ENCODE data around the gene TRPM5.

TRPM5 gene

DNA sequence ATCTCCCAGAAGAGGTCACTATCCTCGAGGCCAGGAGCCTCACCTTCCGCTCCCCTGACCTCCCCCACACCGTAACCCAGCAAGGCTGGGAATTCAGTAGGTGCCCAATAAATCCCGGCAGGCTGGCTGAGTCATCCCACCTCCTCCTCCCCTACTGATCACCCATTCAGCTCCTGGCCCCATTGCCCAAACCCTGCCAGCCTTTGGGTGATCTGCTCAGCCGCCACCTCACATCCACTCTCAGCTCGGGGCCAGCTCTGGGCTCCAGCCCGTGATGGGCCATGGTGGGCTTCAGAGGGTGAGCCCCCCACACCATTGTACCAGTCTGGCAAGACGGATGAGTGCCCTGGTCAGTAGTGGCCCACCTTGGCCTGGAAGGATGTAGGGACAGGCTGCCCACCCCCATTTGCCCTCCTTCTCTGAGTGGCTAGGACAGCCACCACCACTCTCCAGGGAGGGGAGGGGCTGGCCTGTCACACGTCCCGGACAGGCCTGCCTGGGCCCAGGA, 8.2 kb downstream of the TRPM5 start:
- DNase-seq (ENCODE audit: low read depth): no peak

DNA sequence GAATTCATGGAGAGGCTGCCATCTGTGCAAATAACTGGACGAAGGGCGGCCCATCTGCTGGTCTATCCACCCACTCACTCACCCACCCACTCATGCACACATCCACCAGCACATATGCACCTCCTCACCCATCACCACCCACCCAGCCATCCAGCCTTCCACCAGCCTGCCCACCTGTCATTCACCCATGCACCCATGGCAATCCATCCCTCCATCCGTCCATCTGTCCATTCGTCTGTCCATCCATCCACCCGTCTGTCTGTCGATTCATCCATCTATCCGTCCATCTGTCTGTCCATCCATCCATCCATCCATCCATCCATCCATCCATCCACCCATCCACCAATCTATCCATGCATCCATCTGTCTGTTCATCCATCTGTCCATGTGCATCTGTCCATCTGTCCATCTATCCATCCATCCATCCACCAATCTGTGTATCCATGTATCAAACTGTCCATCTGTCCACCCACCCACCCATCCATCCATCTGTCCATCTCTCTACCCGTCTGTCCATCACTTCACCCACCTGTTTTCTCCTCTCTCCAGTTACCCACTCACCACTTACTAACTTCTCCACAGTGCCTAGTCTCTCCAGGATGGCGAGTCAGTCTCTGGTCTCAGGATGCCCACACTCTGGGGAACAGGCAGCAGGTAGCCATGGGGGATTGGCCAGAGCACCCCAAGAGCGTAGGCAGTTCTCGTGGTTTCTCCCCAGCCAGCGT, 8.9 kb downstream of the TRPM5 start:
- DNase-seq (ENCODE audit: low read depth): no peak

DNA sequence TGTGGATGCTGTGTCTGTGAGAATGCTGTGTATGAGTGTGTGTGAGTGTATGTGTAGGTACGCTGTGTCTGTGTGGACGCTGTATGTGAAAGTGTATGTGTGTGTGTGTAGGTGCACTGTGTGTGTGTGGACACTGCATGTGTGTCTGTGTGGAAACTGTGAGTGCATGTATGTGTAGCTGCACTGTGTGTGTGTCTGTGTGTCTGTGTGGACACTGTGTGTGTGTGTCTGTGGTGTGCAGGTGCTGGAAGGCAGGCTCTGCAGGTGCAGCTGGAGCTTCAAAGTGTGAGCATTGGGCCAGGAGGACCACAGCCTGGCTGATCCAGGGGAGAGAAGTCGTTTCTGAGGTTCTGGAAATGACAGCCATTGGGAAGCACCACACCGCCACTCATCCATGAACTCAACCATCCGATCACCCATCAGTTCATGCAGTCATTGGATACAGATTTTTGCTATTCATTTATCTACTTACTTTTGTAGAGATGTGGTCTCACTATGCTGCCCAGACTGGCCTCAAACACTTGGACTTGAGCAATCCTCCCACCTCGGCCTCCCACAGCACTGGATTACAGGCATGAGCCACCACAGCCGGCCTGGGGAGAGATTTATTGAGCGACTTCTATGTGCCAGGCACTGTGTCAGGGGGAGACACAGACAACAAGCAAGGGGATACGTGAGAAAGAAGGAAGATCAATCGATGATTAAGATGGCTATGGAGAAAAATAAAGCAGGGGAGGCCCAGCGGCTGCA, 9.6 kb downstream of the TRPM5 start:
- DNase-seq (ENCODE audit: low read depth): no peak

DNA sequence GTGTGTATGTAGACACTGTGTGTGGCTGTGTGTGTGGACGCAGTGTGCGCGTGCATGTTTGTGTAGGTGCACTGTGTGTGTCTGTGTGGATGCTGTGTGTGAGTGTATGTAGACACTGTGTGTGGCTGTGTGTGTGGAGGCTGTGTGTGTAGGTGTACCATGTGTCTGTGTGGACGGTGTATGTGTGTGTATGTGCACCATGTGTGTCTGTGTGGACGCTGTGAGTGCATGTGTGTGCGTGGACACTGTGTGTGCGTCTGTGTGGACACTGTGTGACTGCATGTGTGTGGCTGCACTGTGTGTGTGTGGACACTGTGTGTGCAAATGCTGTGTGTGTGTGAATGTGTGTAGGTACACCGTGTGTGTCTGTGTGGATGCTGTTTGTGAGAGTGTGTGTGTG, 10.3 kb downstream of the TRPM5 start:
- DNase-seq (ENCODE audit: low read depth): no peak

DNA sequence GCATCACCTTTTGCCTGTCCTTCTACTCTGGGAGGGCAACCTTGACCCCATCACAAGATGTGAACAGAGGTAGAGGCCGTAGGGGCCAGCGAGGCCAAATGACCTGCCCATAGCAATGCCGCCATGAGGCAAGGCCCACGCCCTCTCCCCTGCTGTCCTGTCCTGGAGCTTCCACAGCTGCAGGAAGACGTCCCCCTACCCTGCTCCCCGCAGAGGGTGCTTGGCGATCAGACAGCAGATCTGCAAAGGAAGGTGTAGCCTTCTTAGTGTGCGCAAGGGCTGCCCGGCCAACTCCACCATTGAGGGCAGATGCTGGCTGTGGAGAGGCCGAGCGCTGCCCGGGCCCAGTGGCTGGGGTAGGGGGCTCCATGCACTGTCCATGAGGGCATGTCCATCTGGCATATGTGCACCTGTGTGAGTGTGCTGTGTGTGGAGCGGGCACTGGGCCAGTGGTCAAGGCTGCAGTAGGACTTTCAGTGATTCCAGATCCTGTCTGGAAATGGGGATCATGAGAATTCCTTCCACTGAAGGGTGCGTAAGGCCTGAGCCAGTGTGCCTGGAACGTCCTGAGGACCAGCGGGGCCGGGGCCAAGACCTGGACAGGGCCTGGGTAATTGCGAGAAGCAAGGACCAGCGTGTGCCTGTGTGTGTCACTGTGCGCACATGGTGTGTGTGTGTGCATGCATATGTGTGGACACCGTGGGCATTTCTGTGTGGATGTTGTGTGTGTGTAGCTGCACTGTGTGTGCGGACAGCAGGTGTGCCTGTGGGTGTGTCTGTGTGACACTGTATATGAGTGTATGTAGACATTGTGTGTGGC, 11.0 kb downstream of the TRPM5 start:
- DNase-seq (ENCODE audit: low read depth): no peak

DNA sequence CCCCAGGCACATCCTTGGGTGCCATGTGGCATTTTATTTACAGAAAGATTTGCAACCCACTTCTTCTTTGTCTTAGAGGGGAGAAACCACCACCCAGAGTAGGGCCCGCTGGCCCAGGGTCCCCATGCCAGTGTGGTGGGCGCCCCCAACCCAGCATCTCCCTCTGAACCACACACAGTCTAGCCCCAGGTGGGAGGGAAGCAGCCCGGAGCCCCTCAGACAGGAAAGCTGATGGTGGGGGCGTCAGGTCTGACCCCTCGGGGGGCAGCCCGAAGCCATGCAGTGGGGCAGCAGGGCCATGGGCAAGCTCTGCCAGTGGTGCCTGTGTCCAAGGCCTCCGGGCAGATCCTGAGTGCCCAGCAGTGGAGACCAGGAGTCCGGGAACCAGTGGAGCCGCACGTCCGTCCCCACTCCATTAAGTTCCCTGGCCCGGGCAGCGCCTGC, 11.7 kb downstream of the TRPM5 start:
- DNase-seq (ENCODE audit: low read depth): no peak

DNA sequence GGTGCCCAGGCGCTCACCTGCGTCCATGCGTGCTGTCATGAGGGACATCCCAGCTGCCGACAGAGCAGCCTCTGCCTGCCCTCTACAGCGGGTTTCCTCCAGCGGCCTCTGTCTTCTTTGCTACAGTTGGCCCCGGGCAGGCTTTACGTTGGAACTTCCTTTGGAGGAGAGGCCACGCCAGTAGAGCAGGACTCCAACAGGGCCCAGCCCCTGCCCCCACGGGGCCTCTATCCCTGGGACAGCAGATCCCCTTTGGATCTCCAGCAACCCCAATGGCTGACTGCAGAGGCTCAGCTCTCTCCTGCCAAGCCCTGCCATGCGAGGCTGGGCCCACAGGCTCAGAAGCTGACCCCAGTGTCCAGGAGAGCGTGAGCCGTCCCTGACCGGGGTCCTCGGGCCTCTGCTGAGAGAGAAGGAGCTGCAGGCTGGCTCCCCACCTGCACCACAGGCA, 12.1 kb downstream of the TRPM5 start:
- DNase-seq (ENCODE audit: low read depth): no peak

DNA sequence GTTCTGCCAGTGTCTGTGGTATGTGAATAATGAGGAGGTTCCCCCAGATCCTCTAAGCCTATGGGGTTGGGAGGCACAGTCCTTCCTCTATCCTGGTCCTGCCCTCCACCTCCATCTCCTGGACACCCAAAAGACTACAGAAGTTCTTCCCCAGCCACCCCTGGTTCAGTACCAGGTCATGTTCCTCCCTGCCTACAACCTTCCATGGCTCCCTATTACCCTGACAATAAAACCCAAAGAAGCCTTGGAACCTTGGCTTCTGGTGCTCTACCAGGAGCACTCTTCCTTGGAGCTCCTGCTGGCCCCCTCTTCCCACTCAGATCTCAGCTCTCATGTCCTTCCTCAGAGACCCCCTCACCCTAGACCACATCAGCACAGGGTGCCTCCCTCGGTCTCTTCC, 12.9 kb downstream of the TRPM5 start:
- DNase-seq (ENCODE audit: low read depth): no peak

DNA sequence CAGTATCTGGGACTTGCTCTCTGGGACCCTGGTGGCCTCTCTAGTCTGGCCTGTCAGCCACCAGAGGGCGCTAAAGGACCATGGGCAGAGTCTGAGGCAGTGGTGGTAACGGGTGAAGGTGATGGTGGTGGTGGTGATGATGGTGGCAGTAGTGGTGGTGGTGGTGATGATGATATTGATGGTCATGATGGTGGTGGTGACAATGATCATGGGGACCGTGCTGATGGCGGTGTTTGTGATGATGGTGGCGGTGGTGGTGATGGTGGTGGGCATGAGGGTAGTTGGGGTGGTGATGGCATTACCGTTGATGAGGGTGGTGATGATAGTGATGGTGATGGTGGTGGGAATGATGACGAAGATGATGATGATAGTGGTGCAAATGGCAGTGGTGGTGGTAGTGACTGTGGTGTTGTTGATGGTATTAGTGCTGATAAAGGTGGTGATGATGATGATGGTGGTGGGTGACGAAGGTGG, 16.0 kb downstream of the TRPM5 start:
- peak; percentile 4 for DNase-seq (ENCODE audit: low read depth)

DNA sequence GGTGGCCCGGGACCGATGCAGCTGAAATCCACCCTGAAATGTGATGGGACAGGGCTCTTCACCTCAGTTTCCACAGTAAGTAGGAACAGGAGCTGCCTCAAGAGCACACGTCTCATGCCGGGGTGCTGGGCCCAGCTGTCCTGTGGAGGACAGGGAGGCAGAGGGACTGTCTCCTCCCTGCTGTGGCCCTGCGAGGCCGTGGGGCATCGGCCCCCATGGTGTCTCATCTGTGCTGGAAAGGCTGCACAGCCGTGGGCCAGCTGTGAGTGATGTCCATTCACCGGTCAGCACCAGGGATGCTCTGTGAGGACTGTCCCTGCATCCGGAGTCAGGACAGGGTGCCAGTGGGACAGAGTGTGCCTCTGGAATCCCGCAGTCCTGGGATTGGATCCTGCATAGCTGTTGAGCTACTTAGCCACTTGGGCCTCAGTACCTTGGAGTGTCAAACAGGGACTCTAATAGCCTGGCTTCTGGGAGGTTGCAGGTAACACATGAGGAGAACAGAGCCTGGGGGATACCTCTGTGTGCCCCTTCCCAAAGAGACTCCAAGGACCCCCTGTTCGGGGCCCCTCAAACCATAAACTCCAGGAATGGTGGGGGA, 16.5 kb downstream of the TRPM5 start:
- DNase-seq (ENCODE audit: low read depth): no peak

DNA sequence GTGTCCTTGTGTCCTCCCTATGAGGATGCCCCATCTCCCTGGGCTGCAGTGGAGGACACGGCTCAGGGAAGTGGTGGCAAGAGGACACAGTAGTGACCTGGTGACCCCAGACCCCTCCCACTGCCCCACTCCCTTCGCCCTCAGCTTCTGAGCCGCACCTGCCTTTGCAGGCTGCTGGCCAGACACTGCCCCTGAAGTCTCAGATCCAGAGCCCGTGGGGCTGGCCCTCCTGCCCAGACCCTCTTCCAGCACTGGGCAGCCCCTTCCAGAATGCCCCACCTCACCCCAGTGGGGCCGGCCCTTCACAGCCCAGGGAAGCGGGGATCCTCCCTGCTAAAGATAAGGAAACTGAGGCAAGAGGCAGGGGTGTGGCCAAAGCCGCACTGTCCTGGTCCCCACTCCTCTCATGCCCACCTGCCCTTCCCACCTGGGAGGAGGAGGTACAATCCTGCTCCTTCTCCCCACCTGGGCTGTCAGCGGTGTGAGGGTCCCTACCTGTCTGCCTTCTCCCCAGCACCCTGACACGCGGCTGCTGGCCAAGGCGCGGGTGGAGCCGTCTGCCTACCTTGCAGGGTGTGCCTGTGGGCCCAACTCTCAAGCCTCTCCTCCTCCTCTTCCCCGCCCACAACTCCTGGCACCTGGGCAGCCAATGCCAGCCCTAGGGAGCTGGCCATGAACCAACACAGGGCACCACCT, 17.3 kb downstream of the TRPM5 start:
- no peak for DNase-seq (ENCODE audit: low read depth)

DNA sequence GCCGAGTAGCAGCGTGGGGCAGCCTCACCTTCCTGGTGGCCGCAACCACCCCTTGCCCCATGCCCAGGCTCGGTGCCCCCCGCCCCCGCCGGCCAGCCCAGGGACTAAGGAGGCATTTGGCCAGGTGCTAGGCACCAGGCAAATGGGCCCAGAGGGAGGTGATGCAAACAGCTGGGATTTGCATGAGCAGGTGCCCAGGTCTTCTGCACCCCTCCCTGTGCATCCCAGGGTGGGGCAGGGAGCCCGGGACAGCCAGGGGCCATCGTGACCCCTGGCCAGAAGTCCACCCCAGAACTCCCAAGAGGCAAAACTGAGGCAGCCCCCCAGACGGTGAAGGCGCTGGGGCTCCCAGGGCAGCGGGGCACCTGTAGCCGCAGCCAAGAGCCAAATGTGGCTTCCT, 18.1 kb downstream of the TRPM5 start:
- no peak for DNase-seq (ENCODE audit: low read depth)

DNA sequence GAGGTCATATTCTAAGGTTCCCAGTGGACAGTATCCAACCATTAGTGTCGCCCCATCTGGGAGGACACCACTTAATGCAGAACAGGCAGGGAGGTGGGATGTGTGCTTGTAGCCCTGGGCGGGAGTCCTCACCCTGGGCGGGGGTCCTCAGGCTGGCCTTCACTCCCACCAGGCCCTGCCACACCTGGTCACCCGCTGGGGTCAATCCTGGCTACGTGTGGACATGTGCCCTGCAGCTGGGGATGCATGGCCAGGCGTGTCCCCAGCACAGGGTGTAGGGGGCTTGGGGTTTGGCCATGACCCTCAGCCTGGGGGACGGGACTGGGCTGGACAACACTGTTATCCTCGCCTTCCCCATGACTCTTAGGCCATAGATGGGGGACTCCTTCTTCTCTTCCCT, 18.8 kb downstream of the TRPM5 start:
- DNase-seq (ENCODE audit: low read depth): no peak

DNA sequence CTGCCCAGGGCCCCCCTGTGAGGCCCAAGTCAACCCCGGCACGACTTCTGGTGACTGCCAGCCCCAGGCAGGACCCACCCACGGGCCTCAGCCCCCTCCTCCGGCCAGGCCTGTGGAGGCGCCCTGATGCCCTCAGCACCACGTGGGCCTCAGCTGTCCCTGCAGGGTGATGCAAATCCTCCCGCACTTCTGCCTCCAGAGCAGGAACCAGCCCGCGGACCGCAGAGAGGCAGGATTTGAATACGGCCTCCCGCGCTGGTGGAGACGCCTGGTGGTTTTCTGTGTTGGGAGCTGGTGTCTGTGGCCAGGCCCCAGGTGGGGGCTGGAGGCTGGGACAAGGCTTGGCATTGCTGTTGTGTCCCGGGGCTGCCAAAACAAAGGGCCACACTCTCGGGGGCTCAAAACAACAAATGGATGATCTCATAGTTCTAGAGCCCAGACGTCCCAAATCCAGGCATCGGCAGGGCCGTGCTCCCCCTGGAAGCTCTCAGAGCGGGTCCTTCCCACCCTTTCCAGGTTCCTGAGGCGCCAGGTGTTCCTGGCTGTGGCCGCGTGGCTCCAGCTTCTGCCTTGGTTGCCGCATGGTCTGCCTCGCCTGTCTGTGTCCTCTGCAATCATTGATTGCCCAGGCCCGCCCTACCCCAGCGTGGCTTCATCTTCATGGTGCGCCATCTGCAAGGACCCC, 19.4 kb downstream of the TRPM5 start:
- no peak for DNase-seq (ENCODE audit: low read depth)

DNA sequence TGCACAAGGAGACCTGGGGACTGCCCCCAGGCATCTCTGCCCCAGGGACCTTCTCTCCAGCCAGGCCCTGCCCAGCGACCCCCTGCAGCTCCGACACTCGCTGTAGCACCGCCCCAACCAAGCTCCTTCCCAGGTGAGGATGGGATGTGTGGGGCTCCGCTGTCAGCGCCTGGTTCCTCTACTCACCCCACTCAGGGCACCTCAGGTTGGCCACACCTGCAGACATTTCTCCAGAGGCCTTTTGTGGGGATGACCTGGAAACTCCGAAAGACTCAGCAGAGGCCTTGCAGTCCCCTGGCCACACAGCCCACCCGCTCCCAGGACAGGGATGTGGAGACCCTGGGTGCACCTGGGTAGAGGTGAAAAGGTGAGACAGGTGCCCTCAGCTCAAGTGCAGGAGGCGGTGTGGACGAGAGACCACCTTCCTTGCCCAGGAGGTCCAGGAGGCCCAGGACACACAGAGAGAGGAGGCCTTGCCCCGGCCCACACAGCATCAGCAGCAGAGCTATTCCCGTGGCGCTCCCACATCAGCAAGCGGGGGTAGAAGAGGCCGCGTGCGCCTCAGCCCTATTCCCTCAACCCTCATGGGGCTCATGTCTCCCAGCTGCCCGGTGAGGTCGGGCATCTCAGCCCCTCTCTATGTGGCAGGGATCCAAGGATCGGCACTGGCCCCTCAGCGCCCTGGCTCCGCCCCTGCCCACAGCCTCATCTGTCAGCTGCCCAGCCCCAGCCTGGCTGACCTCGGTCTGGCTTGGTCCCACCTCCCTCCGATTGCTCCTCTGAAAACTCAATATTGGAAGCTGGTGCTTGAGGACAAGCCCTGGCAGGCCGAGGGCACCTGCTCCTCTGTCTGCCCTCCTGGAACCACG, 20.9 kb downstream of the TRPM5 start:
- DNase-seq (ENCODE audit: low read depth): no peak

DNA sequence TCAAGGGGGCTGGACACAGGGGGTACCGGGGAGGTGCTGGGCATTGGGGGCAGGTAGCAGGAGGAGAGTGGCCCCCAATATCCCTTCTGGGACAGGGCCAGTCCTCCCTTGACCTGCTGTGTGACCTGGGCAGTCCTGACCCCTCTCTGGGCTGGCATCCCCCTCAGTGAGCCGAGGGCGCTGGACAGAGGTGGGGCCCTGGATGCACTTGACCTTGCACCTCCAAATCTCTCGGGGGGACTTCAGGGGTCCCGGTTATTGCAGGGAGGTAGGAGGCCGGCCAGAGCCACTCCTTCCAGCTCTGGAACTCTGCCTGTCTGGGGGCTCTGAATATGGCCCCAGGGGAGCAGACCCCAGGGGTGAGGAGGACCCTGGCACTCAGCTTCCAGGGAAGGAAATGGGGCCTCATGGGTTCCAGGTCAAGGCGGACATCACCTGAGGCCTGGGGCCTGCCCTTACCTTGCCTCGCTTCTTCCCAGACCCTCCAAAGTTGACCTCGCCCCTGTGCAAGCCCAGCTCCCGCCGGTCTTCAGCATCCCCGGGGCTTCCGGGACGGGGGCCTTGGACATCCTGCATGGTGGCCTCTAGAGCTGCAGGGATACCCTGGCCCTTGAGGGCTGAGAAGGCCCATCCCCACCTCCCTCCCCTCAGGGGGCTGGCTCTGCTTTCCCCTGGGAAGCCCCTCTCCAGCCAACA, 21.7 kb downstream of the TRPM5 start:
- DNase-seq (ENCODE audit: low read depth): no peak

DNA sequence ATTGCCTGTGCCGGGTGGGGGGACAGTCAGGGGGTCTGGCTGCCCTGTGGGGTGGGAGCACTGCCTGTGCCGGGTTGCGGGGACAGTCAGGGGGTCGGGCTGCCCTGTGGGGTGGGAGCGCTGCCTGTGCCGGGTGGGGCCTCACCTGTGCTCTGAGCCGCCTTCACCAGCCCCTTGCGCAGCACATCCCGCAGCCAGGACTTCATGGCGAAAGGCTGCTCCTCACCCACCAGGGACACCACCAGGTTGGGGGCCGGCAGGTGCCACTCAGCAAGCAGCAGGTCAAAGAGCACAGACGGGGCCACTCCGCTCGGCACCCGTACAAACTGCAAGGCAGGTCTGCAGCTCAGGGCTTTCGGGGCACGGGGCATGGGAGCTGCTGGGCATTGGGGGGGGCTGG, 22.3 kb downstream of the TRPM5 start:
- no peak for DNase-seq (ENCODE audit: low read depth)

DNA sequence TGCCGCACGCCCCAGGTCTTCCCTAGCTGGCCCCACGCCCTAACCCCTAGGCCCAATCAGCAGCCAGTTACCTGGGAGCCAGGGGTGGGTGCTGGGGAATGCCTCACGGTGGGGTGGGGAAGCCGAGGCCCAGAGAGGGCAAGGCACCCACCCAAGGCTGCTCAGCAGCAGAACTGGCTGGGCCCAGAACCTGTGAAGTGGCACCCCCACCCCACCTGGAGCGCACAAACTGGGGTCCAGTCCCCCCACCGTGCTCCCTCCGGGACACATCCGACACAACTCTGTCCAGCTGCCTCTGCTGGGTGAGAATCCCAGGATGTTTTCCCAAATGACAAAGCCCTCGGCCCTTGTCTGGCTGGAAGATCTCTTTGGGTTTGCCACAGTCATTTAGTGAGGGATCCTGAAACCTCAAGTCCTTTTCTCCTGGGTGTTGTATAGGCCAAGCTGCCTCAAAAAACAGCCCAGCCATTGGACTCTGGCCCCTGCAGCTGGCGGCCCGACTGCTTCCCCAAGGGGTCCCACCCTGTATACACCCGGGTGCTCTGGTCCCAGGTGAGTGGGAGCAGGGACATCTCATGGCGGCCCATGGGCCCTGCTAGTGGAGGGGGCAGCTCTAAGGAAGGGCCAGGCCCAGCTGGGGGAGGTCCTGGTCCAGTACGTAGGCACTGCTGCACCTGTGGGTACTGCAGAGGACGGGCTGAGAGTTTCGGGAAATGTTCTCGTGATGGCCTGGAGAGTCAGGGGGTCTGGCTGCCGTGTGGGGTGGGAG, 22.9 kb downstream of the TRPM5 start:
- DNase-seq (ENCODE audit: low read depth): no peak
